Measurements from ENCODE around the gene DCDC1. TPM values are rescaled to one million over a fixed set of nuclear protein-coding genes. Genes with fewer than 3 reads are reported as not detected.

Gene DCDC1
- total RNA-seq, 4 donors from 2014 or later, result 0.83 TPM; not detected in 3

DNA sequence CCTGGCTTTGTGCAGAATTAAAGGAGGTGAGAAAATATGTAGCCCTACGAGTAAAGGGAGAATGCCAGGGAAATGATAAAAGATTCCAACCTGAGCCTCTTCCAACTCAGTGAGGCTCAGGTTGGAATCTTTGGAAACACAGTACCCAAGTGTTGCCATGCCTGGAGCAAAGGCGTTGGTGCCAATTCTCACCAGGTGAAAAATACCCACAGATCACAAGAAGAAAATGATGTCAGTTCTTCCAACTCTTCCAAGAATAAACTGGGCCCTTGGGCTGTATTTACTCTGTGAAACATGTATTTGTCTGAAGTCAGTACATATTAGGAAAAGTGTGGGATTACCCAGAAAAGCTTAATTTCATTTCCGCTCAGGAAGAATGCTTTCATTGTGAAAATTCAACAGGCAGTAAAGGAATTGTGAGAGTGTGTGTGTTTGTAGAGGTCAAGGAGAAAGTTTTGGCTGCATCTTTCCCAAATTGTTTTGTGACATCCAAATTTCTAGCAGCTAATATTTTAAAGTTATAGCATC lies 548.0 kb downstream of the DCDC1 start:
- Histone ChIP-seq H3K9me3 (no peaks in the 10 kb centered on the region), H3K27ac (no peak overlapping the region), H3K4me1 (no peaks in the 10 kb centered on the region), H3K27me3 (no peaks in the 10 kb centered on the region), H3K36me3 (no peaks in the 10 kb centered on the region), H3K4me3 (no peak overlapping the region)
- no peak for DNase-seq
- TF ChIP-seq, protein P1, sequence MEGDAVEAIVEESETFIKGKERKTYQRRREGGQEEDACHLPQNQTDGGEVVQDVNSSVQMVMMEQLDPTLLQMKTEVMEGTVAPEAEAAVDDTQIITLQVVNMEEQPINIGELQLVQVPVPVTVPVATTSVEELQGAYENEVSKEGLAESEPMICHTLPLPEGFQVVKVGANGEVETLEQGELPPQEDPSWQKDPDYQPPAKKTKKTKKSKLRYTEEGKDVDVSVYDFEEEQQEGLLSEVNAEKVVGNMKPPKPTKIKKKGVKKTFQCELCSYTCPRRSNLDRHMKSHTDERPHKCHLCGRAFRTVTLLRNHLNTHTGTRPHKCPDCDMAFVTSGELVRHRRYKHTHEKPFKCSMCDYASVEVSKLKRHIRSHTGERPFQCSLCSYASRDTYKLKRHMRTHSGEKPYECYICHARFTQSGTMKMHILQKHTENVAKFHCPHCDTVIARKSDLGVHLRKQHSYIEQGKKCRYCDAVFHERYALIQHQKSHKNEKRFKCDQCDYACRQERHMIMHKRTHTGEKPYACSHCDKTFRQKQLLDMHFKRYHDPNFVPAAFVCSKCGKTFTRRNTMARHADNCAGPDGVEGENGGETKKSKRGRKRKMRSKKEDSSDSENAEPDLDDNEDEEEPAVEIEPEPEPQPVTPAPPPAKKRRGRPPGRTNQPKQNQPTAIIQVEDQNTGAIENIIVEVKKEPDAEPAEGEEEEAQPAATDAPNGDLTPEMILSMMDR (IDR thresholded peaks at IDR 0.05), result no peak
- no peak for TF ChIP-seq POLR2A (IDR thresholded peaks at IDR 0.05)

GRCh38 chr11:30818721-30819120 lies 550.8 kb downstream of the DCDC1 start:
- H3K4me1 ChIP-seq, result no peaks in the 10 kb centered on the region
- H3K27ac ChIP-seq, result no peak overlapping the region
- TF ChIP-seq, protein P1 (IDR thresholded peaks at IDR 0.05), result no peak
- TF ChIP-seq POLR2A (IDR thresholded peaks at IDR 0.05), result no peak
- DNase-seq, result no peak
- no peaks in the 10 kb centered on the region for H3K36me3 ChIP-seq
- H3K4me3 ChIP-seq, result no peak overlapping the region
- no peaks in the 10 kb centered on the region for H3K27me3 ChIP-seq
- no peaks in the 10 kb centered on the region for H3K9me3 ChIP-seq

DNA sequence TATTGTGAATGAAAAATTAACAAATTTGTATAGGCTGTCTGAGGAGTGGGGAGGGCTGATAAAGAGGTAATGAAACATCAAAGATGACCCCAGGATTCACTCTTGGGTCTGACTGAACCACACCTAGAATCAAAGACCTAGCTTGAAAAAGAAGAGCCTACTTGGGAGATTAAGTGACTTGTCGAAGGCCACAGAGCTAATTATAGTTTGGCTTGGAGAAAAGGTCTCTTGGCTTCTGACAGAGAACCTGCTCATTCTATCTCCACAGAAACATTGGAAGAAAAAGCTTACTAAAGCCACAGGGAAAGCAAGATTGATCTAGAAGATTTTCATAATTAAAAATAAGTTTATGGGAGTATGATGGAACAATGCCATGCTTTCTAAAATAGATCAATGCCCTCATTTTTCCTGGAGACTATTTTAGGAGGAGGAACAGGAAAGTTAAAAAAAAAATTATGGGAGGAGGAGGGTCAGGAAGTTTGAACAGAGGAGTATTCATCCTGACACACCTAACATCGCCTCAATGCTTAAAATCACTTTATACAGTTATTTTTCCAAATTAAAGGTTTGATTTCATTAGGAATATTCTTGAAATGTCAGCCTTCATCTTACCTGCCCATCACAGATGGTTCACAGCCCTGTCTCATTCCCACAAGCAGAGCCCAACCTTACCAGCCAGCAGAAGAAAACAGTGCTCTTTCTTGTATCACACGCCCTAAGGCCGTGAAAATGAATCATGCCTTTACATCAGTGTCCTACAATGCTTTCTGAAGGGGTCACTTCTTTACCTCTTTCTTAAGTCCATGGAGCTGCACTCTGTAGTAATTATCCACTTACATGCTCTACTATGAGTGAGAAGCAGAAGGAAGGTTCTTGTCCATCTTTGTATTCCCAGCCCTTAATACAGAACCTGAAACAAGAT lies 552.3 kb downstream of the DCDC1 start:
- H3K36me3 ChIP-seq, result no peaks in the 10 kb centered on the region
- no peaks in the 10 kb centered on the region for H3K27me3 ChIP-seq
- no peaks in the 10 kb centered on the region for H3K4me1 ChIP-seq
- H3K27ac ChIP-seq, result no peak overlapping the region
- DNase-seq, result no peak
- no peaks in the 10 kb centered on the region for H3K9me3 ChIP-seq
- no peak for TF ChIP-seq POLR2A (IDR thresholded peaks at IDR 0.05)
- TF ChIP-seq, protein P1 (IDR thresholded peaks at IDR 0.05), result no peak
- H3K4me3 ChIP-seq, result no peak overlapping the region

DNA sequence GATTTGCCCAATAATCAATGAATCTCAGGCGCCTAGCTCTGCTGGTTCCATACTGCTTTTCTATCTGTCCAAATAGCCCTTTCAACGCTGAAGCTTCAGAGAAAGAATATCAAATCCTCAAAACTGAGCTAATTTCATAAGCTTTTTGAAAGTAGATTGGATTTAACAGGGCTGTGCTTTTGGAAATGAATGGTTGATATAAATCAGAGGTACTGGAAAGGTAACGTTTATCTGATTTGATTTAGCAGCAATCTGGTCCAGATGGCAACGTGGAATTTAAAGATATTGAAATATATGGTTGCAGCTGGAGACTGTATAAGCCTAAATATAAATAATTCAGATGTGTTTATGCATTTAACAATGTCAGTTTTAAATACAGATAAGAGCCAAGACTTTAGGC lies 553.9 kb downstream of the DCDC1 start:
- Histone ChIP-seq H3K4me1 (no peaks in the 10 kb centered on the region), H3K27ac (no peak overlapping the region), H3K9me3 (no peaks in the 10 kb centered on the region), H3K27me3 (no peaks in the 10 kb centered on the region), H3K36me3 (no peaks in the 10 kb centered on the region), H3K4me3 (no peak overlapping the region)
- no peak for TF ChIP-seq POLR2A (IDR thresholded peaks at IDR 0.05)
- TF ChIP-seq, protein P1 (IDR thresholded peaks at IDR 0.05), result no peak
- no peak for DNase-seq

GRCh38 chr11:30814737-30815136 lies 554.8 kb downstream of the DCDC1 start:
- Histone ChIP-seq H3K4me1 (no peaks in the 10 kb centered on the region), H3K36me3 (no peaks in the 10 kb centered on the region), H3K27me3 (no peaks in the 10 kb centered on the region), H3K9me3 (no peaks in the 10 kb centered on the region), H3K4me3 (no peak overlapping the region), H3K27ac (no peak overlapping the region)
- DNase-seq, result no peak
- no peak for TF ChIP-seq POLR2A (IDR thresholded peaks at IDR 0.05)
- TF ChIP-seq, protein P1 (IDR thresholded peaks at IDR 0.05), result no peak

Other genes starting within 250 kb of the DCDC1 start
- 10 to 100 TPM; 12.1 to 17.3 (median 15.8) TPM for gene DNAJC24, start 121 bp upstream of the DCDC1 start, total RNA-seq
- gene IMMP1L, start 139.9 kb upstream of the DCDC1 start, total RNA-seq, result 10 to 100 TPM; 11.6 to 38.0 (median 20.1) TPM
- gene ELP4, start 140.0 kb upstream of the DCDC1 start, total RNA-seq, result 10 to 100 TPM; 13.3 to 33.0 (median 21.3) TPM